Stimulated activated CD8-positive, alpha-beta memory T cell treated with anti-CD3 and anti-CD28 coated beads, Interleukin-12 subunit alpha, Interleukin-12 subunit beta, amount 100 ng/mL, for 1 hour (primary cell): Measurements from ENCODE around the gene USP17L22.
"Not testable (repeated sequence)": the region's sequence is repeated elsewhere in the genome, so short reads cannot be mapped to it uniquely, and the experiment has no call there.

Experiments
- DNase-seq: peaks from one replicate; pipeline ENCODE4 v3.0.0-alpha.2; 2020; ENCODE audit warnings: low read depth

The USP17L22 gene, protein sequence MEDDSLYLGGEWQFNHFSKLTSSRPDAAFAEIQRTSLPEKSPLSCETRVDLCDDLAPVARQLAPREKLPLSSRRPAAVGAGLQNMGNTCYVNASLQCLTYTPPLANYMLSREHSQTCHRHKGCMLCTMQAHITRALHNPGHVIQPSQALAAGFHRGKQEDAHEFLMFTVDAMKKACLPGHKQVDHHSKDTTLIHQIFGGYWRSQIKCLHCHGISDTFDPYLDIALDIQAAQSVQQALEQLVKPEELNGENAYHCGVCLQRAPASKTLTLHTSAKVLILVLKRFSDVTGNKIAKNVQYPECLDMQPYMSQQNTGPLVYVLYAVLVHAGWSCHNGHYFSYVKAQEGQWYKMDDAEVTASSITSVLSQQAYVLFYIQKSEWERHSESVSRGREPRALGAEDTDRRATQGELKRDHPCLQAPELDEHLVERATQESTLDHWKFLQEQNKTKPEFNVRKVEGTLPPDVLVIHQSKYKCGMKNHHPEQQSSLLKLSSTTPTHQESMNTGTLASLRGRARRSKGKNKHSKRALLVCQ

DNA sequence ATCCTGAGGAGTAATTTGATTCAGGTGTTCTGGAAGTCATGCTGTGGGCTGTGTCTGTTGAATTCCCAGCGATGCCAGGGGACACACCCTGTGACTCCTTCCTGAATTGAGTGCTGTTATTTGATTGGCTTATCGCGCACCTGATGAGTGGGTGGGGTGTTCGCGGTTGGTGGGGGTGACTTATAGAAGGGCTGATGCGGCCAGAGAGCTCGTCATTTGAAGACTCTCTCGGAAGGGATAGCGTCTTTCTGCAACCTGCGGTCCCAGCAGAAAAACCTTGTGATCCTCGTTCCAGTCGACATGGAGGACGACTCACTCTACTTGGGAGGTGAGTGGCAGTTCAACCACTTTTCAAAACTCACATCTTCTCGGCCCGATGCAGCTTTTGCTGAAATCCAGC lies at the start of gene USP17L22:
Gene USP17L22 (plus strand): TSS at position 301 of the 400 bp plus-strand sequence. CDS start 0 bp downstream, at position 301.
- not testable (repeated sequence) for DNase-seq

DNA sequence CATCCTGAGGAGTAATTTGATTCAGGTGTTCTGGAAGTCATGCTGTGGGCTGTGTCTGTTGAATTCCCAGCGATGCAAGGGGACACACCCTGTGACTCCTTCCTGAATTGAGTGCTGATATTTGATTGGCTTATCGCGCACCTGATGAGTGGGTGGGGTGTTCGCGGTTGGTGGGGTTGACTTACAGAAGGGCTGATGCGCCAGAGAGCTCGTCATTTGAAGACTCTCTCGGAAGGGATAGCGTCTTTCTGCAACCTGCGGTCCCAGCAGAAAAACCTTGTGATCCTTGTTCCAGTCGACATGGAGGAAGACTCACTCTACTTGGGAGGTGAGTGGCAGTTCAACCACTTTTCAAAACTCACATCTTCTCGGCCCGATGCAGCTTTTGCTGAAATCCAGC lies 47.6 kb upstream of the USP17L22 start, which contains the start of gene USP17L12:
Gene USP17L12 (plus strand): TSS at position 301 of the 400 bp plus-strand sequence. CDS start 0 bp downstream, at position 301.
- not testable (repeated sequence) for DNase-seq

DNA sequence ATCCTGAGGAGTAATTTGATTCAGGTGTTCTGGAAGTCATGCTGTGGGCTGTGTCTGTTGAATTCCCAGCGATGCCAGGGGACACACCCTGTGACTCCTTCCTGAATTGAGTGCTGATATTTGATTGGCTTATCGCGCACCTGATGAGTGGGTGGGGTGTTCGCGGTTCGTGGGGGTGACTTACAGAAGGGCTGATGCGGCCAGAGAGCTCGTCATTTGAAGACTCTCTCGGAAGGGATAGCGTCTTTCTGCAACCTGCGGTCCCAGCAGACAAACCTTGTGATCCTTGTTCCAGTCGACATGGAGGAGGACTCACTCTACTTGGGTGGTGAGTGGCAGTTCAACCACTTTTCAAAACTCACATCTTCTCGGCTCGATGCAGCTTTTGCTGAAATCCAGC lies 42.8 kb upstream of the USP17L22 start, which contains the start of gene USP17L13:
Gene USP17L13 (plus strand): TSS at position 301 of the 400 bp plus-strand sequence. CDS start 0 bp downstream, at position 301.
- not testable (repeated sequence) for DNase-seq

GRCh38 chr4:9230249-9230648 lies 37.2 kb upstream of the USP17L22 start:
- DNase-seq, result not testable (repeated sequence)

DNA sequence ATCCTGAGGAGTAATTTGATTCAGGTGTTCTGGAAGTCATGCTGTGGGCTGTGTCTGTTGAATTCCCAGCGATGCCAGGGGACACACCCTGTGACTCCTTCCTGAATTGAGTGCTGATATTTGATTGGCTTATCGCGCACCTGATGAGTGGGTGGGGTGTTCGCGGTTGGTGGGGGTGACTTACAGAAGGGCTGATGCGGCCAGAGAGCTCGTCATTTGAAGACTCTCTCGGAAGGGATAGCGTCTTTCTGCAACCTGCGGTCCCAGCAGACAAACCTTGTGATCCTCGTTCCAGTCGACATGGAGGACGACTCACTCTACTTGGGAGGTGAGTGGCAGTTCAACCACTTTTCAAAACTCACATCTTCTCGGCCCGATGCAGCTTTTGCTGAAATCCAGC lies 33.3 kb upstream of the USP17L22 start, which contains the start of gene USP17L15:
Gene USP17L15 (plus strand): TSS at position 301 of the 400 bp plus-strand sequence. CDS start 0 bp downstream, at position 301.
- DNase-seq, result not testable (repeated sequence)

GRCh38 chr4:9238461-9238860 lies 29.0 kb upstream of the USP17L22 start:
- not testable (repeated sequence) for DNase-seq

DNA sequence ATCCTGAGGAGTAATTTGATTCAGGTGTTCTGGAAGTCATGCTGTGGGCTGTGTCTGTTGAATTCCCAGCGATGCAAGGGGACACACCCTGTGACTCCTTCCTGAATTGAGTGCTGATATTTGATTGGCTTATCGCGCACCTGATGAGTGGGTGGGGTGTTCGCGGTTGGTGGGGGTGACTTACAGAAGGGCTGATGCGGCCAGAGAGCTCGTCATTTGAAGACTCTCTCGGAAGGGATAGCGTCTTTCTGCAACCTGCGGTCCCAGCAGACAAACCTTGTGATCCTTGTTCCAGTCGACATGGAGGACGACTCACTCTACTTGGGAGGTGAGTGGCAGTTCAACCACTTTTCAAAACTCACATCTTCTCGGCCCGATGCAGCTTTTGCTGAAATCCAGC lies 23.8 kb upstream of the USP17L22 start, which contains the start of gene USP17L17:
Gene USP17L17 (plus strand): TSS at position 301 of the 400 bp plus-strand sequence. CDS start 0 bp downstream, at position 301.
- DNase-seq, result not testable (repeated sequence)

DNA sequence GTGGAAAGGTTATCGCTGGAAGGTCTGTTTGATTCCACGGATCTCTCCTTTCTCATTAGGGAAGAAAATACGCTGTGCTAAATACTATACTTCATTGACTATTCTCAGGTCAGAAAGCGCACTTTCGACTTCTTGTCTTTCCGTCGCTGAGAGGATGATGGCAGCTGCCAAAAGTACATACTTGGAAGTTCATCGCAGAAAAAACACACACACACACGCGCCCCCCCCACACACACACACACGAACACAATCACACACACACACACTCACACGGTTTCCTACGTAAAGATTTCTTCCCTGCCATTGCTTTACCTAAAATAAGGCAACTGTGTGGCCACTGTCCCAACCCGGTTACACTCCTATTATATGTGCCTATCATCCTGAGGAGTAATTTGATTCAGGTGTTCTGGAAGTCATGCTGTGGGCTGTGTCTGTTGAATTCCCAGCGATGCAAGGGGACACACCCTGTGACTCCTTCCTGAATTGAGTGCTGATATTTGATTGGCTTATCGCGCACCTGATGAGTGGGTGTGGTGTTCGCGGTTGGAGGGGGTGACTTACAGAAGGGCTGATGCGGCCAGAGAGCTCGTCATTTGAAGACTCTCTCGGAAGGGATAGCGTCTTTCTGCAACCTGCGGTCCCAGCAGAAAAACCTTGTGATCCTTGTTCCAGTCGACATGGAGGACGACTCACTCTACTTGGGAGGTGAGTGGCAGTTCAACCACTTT lies 19.3 kb upstream of the USP17L22 start, which contains the start of gene USP17L18:
Gene USP17L18 (plus strand): TSS at position 678 of the 728 bp plus-strand sequence. CDS start 0 bp downstream, at position 678.
- not testable (repeated sequence) for DNase-seq

GRCh38 chr4:9253078-9253477 lies 14.3 kb upstream of the USP17L22 start, which contains the start of gene USP17L19:
Gene USP17L19 (plus strand): TSS chr4:9253378. CDS start chr4:9253378, 0 bp downstream.
- not testable (repeated sequence) for DNase-seq

DNA sequence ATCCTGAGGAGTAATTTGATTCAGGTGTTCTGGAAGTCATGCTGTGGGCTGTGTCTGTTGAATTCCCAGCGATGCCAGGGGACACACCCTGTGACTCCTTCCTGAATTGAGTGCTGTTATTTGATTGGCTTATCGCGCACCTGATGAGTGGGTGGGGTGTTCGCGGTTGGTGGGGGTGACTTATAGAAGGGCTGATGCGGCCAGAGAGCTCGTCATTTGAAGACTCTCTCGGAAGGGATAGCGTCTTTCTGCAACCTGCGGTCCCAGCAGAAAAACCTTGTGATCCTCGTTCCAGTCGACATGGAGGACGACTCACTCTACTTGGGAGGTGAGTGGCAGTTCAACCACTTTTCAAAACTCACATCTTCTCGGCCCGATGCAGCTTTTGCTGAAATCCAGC lies 9.6 kb upstream of the USP17L22 start, which contains the start of gene USP17L20:
Gene USP17L20 (plus strand): TSS at position 301 of the 400 bp plus-strand sequence. CDS start 0 bp downstream, at position 301.
- DNase-seq, result not testable (repeated sequence)

- DNase-seq, result not testable (repeated sequence)
Measured at GRCh38 chr4:9262572-9262971, 4.8 kb upstream of the USP17L22 start, which contains the start of gene USP17L21. Gene USP17L21 (plus strand): TSS chr4:9262872. CDS start chr4:9262872, 0 bp downstream.

DNA sequence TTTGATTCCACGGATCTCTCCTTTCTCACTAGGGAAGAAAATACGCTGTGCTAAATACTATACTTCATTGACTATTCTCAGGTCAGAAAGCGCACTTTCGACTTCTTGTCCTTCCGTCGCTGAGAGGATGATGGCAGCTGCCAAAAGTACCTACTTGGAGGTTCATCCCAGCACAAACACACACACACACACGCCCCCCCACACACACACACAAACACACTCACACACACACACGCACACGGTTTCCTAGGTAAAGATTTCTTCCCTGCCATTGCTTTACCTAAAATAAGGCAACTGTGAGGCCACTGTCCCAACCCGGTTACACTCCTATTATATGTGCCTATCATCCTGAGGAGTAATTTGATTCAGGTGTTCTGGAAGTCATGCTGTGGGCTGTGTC lies 4.3 kb downstream of the USP17L22 start:
- DNase-seq, result not testable (repeated sequence)
